ENCODE data around the gene SLC22A5. TPM values are rescaled to one million over a fixed set of nuclear protein-coding genes. Genes with fewer than 3 reads are reported as not detected.

Gene SLC22A5
- polyA plus RNA-seq, 1 donor (not counting 4 experiments of a cell fraction or from before 2014, with no cell fraction given) = 14.8 TPM

DNA sequence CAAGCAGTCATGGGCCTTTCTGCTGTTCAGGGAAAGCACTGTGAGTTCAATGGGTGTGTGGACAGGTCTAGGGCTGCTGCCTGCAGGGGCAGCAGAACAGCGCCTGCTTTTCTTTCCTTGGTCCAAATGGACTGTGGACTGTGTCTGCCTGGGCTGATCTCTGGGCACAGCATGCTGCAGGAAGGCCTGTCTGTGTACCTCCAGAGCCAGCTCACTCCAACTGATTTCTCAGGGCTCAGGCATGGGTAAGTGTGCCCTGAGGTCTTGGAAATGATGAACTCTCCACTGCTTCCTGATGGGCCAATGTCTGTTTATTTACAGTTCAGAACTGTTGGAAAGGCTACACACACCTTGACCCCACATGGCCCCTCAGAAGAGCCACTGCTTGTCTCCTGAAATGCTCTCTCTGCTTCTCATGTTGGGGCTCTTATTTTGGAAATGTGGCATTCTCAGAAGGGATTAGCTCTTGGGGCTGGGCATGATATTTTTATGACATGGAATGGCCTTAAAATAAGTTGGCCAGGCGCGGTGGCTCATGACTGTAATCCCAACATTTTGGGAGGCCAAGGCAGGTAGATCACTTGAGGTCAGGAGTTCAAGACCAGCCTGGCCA, 48.3 kb upstream of the SLC22A5 start:
- dilution Hi-C loops (cut with MboI; ENCODE audit: extremely low pct_ligation_motif_present, low sequenced_read_pairs) = no loop called here
- no peak for FAIRE-seq
- H3K9ac ChIP-seq (ENCODE audit: control insufficient read depth, extremely low read depth, insufficient read depth, low read length) = no peak overlapping the region

GRCh38 chr5:132322266-132322665, 47.2 kb upstream of the SLC22A5 start:
- Histone ChIP-seq H2AFZ (ENCODE audit: control insufficient read depth, low read length) (no peak overlapping the region), H3K4me3 (ENCODE audit: control insufficient read depth in 2 of 3, extremely low read depth in 1 of 3, insufficient read depth in 2 of 3, low read depth in 1 of 3, low read length in 3 of 3) (no peak overlapping the region), H3K36me3 (ENCODE audit: control insufficient read depth in 2 of 2, extremely low read depth in 1 of 2, insufficient read depth in 2 of 2, low read length in 2 of 2) (peaks cover 12 to 14% of the 10 kb centered on the region in 2 experiments), H3K4me2 (ENCODE audit: control insufficient read depth, extremely low read depth, insufficient read depth, low read depth, low read length) (no peak overlapping the region), H3K9me3 (ENCODE audit: control insufficient read depth, low read depth, low read length) (no peaks in the 10 kb centered on the region), H3K27me3 (ENCODE audit: control insufficient read depth, extremely low read depth, insufficient read depth, low read length) (no peaks in the 10 kb centered on the region), H3K79me2 (ENCODE audit: control insufficient read depth, insufficient read depth, low read length) (no peaks in the 10 kb centered on the region), H3K27ac (ENCODE audit: control insufficient read depth, insufficient read depth, low read length) (no peak overlapping the region), H3K4me1 (ENCODE audit: control insufficient read depth, extremely low read depth, insufficient read depth, low read length) (peaks cover 6% of the 10 kb centered on the region), H3K9me1 (ENCODE audit: control insufficient read depth, extremely low read depth, insufficient read depth, low read length) (no peaks in the 10 kb centered on the region), H3K9ac (ENCODE audit: control insufficient read depth, extremely low read depth, insufficient read depth, low read length) (no peak overlapping the region), H4K20me1 (ENCODE audit: control insufficient read depth, extremely low read depth, insufficient read depth, low read length) (no peaks in the 10 kb centered on the region)
- no peak for DNase-seq (ENCODE audit: low read depth, low spot score)
- FAIRE-seq = no peak
- dilution Hi-C loops (cut with MboI; ENCODE audit: extremely low pct_ligation_motif_present, low sequenced_read_pairs) = no loop called here
- TF ChIP-seq, protein P1, sequence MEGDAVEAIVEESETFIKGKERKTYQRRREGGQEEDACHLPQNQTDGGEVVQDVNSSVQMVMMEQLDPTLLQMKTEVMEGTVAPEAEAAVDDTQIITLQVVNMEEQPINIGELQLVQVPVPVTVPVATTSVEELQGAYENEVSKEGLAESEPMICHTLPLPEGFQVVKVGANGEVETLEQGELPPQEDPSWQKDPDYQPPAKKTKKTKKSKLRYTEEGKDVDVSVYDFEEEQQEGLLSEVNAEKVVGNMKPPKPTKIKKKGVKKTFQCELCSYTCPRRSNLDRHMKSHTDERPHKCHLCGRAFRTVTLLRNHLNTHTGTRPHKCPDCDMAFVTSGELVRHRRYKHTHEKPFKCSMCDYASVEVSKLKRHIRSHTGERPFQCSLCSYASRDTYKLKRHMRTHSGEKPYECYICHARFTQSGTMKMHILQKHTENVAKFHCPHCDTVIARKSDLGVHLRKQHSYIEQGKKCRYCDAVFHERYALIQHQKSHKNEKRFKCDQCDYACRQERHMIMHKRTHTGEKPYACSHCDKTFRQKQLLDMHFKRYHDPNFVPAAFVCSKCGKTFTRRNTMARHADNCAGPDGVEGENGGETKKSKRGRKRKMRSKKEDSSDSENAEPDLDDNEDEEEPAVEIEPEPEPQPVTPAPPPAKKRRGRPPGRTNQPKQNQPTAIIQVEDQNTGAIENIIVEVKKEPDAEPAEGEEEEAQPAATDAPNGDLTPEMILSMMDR (optimal IDR thresholded peaks at IDR 0.05 in 1 of 3, IDR thresholded peaks at IDR 0.05 in 1 of 3, conservative IDR thresholded peaks at IDR 0.05 in 1 of 3; ENCODE audit: extremely low read depth in 1 of 3, insufficient read depth in 2 of 3, low read length in 3 of 3) = no peak
- no peak for TF ChIP-seq EZH2 (IDR thresholded peaks at IDR 0.05; ENCODE audit: low read length)

More for the DNA sequence above, 48.3 kb upstream of the SLC22A5 start:
- no peaks in the 10 kb centered on the region for H3K27me3 ChIP-seq (ENCODE audit: control insufficient read depth, extremely low read depth, insufficient read depth, low read length)
- H3K9me3 ChIP-seq (ENCODE audit: control insufficient read depth, low read depth, low read length) = no peaks in the 10 kb centered on the region
- no peak for TF ChIP-seq EZH2 (IDR thresholded peaks at IDR 0.05; ENCODE audit: low read length)
- TF ChIP-seq, protein P1 (optimal IDR thresholded peaks at IDR 0.05 in 1 of 3, IDR thresholded peaks at IDR 0.05 in 1 of 3, conservative IDR thresholded peaks at IDR 0.05 in 1 of 3; ENCODE audit: extremely low read depth in 1 of 3, insufficient read depth in 2 of 3, low read length in 3 of 3) = no peak
- peaks cover 12 to 14% of the 10 kb centered on the region in 2 experiments for H3K36me3 ChIP-seq (ENCODE audit: control insufficient read depth in 2 of 2, extremely low read depth in 1 of 2, insufficient read depth in 2 of 2, low read length in 2 of 2)
- H4K20me1 ChIP-seq (ENCODE audit: control insufficient read depth, extremely low read depth, insufficient read depth, low read length) = no peaks in the 10 kb centered on the region
- H2AFZ ChIP-seq (ENCODE audit: control insufficient read depth, low read length) = no peak overlapping the region
- no peak overlapping the region for H3K4me3 ChIP-seq (ENCODE audit: control insufficient read depth in 2 of 3, extremely low read depth in 1 of 3, insufficient read depth in 2 of 3, low read depth in 1 of 3, low read length in 3 of 3)
- no peaks in the 10 kb centered on the region for H3K9me1 ChIP-seq (ENCODE audit: control insufficient read depth, extremely low read depth, insufficient read depth, low read length)
- H3K4me2 ChIP-seq (ENCODE audit: control insufficient read depth, extremely low read depth, insufficient read depth, low read depth, low read length) = no peak overlapping the region
- no peaks in the 10 kb centered on the region for H3K79me2 ChIP-seq (ENCODE audit: control insufficient read depth, insufficient read depth, low read length)
- peaks cover 6% of the 10 kb centered on the region for H3K4me1 ChIP-seq (ENCODE audit: control insufficient read depth, extremely low read depth, insufficient read depth, low read length)
- H3K27ac ChIP-seq (ENCODE audit: control insufficient read depth, insufficient read depth, low read length) = no peak overlapping the region
- no peak for DNase-seq (ENCODE audit: low read depth, low spot score)

Data from keratinocyte (primary cell).